ENCODE data around the gene CEBPZOS.

DNA sequence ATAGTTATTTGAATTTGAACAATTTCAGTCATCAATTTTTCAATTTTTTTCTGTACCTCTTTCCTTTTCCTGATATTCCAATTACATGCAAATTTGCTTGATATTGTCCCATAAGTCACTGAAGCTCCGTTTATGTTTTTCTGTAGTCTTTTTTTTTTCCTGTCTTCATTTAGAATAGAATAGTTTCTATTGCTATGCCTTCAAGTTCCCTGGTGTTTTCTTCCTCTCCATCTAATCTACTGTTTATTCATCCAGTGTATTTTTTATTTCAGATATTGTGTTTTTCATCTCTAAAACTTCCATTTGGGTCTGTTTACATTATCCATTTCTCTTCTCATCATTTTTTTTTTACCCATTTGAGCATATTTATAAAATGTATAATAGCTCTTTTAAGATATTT is 31.5 kb upstream of the CEBPZOS start:
- TF ChIP-seq YY1 (IDR thresholded peaks at IDR 0.05; ENCODE audit: insufficient read depth, insufficient read length) (no peak), SUZ12 (IDR thresholded peaks at IDR 0.05; ENCODE audit: extremely low read depth, insufficient read depth, insufficient read length) (no peak), ZNF274 (IDR thresholded peaks at IDR 0.05; ENCODE audit: low read depth, low read length) (no peak)

Data from NT2/D1 (cell line).